ENCODE measurements around the gene SMYD3. TPM values are rescaled to one million over a fixed set of nuclear protein-coding genes. Genes with fewer than 3 reads are reported as not detected.

SMYD3 gene
- total RNA-seq, 1 donor from 2014 or later = 80.8 TPM

DNA sequence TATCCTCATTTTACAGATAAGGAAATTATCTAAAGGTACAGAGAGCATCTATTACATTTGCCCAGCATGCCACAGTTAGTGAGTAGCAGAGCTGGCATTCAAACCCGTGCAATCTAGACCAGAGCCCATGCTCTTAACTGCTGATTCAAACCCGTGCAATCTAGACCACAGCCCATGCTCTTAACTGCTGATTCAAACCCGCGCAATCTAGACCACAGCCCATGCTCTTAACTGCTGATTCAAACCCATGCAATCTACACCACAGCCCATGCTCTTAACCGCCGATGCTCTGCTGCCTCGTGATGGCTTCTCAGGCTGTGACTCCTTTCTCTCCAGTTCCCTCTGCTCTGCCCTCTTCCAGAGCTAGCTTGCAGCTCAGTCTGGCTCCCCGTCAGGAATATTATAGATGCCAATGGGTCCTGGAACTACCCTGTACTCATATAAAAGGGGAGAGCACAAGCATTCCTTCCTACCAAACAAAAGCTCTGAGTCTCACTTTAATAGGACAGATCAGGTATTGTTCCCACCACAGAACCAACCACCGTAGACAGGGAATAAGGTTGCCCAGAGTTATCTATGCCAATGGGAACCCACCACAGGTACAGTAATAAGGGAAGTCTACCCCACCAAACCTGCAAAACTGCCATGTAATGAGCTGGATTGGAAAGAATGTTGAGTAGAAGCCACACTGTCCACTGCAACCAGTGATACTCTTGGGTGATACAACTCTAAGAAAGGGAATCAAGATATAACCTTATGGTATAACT lies 78.4 kb downstream of the SMYD3 start:
- no peaks in the 10 kb centered on the region for H3K27me3 ChIP-seq (ENCODE audit: insufficient read depth, low read length)
- Mint-ChIP-seq H3K27me3 (ENCODE audit: low read depth, unreplicated experiment) (no peaks in the 10 kb centered on the region), H3K27ac (ENCODE audit: unreplicated experiment) (peak overlapping the region; percentile 96), H3K4me1 (ENCODE audit: low read depth, unreplicated experiment) (peaks cover 24% of the 10 kb centered on the region), H3K36me3 (ENCODE audit: low read depth, unreplicated experiment) (peaks cover 3% of the 10 kb centered on the region), H3K4me3 (ENCODE audit: unreplicated experiment) (no peak overlapping the region), H3K9me3 (ENCODE audit: unreplicated experiment) (peaks cover 2% of the 10 kb centered on the region)
- H2AFZ ChIP-seq (ENCODE audit: low read depth, low read length) = no peak overlapping the region
- peak overlapping the region; percentile 48 for H3K4me2 ChIP-seq (ENCODE audit: low read length)
- no peak overlapping the region for H3K4me3 ChIP-seq (ENCODE audit: insufficient read depth, low read depth, low read length)
- peak overlapping the region; percentile 32 for H3K9ac ChIP-seq (ENCODE audit: low read length)
- H3K36me3 ChIP-seq (ENCODE audit: insufficient read depth, low read length) = no peaks in the 10 kb centered on the region
- no peaks in the 10 kb centered on the region for H3K9me3 ChIP-seq (ENCODE audit: insufficient read depth, low read depth, low read length)
- TF ChIP-seq, protein P1, sequence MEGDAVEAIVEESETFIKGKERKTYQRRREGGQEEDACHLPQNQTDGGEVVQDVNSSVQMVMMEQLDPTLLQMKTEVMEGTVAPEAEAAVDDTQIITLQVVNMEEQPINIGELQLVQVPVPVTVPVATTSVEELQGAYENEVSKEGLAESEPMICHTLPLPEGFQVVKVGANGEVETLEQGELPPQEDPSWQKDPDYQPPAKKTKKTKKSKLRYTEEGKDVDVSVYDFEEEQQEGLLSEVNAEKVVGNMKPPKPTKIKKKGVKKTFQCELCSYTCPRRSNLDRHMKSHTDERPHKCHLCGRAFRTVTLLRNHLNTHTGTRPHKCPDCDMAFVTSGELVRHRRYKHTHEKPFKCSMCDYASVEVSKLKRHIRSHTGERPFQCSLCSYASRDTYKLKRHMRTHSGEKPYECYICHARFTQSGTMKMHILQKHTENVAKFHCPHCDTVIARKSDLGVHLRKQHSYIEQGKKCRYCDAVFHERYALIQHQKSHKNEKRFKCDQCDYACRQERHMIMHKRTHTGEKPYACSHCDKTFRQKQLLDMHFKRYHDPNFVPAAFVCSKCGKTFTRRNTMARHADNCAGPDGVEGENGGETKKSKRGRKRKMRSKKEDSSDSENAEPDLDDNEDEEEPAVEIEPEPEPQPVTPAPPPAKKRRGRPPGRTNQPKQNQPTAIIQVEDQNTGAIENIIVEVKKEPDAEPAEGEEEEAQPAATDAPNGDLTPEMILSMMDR (IDR thresholded peaks at IDR 0.05; ENCODE audit: insufficient read depth, low read depth, low read length) = no peak
- TF ChIP-seq EZH2 (IDR thresholded peaks at IDR 0.05; ENCODE audit: insufficient read depth, low read length) = no peak
- H3K79me2 ChIP-seq (ENCODE audit: insufficient read depth, low read length) = no peaks in the 10 kb centered on the region
- H3K4me1 ChIP-seq (ENCODE audit: insufficient read depth, low read length) = peaks cover 13% of the 10 kb centered on the region
- FAIRE-seq = peak; percentile 98
- no peaks in the 10 kb centered on the region for H4K20me1 ChIP-seq (ENCODE audit: insufficient read depth, low read length)
- peak overlapping the region; percentile 75 for H3K27ac ChIP-seq (ENCODE audit: low read depth, low read length)
- DNase-seq (ENCODE audit: low read depth) = peak; percentile 99

DNA sequence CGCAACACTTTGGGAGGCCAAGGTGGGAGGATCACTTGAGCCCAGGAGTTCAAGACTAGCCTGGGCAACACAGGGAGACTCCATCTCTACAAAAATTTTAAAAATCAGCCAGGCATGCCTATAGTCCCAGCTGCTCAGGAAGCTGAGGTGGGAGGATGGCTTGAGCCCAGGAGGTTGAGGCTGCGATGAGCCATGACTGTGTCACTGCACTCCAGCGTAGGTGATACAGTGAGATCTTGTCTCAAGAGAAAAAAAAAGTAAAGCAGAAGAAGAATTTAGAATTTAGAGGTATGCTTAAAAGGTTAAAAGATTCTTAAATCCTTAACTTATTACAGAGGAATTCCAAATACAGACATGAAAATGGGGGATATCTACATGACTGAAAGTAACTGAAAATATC lies 79.5 kb downstream of the SMYD3 start:
- H3K9me3 ChIP-seq (ENCODE audit: insufficient read depth, low read depth, low read length) = no peaks in the 10 kb centered on the region
- no peaks in the 10 kb centered on the region for H3K36me3 ChIP-seq (ENCODE audit: insufficient read depth, low read length)
- peak overlapping the region; percentile 48 for H3K4me2 ChIP-seq (ENCODE audit: low read length)
- TF ChIP-seq EZH2 (IDR thresholded peaks at IDR 0.05; ENCODE audit: insufficient read depth, low read length) = no peak
- TF ChIP-seq, protein P1 (IDR thresholded peaks at IDR 0.05; ENCODE audit: insufficient read depth, low read depth, low read length) = no peak
- peaks cover 22% of the 10 kb centered on the region for H3K4me1 Mint-ChIP-seq (ENCODE audit: low read depth, unreplicated experiment)
- DNase-seq (ENCODE audit: low read depth) = no peak
- peaks cover 2% of the 10 kb centered on the region for H3K9me3 Mint-ChIP-seq (ENCODE audit: unreplicated experiment)
- peak overlapping the region; percentile 96 for H3K27ac Mint-ChIP-seq (ENCODE audit: unreplicated experiment)
- no peak for FAIRE-seq
- no peak overlapping the region for H2AFZ ChIP-seq (ENCODE audit: low read depth, low read length)
- no peak overlapping the region for H3K9ac ChIP-seq (ENCODE audit: low read length)
- peak overlapping the region; percentile 49 for H3K27ac ChIP-seq (ENCODE audit: low read depth, low read length)
- H3K79me2 ChIP-seq (ENCODE audit: insufficient read depth, low read length) = no peaks in the 10 kb centered on the region
- peaks cover 13% of the 10 kb centered on the region for H3K4me1 ChIP-seq (ENCODE audit: insufficient read depth, low read length)
- no peak overlapping the region for H3K4me3 Mint-ChIP-seq (ENCODE audit: unreplicated experiment)
- H3K36me3 Mint-ChIP-seq (ENCODE audit: low read depth, unreplicated experiment) = no peaks in the 10 kb centered on the region
- no peak overlapping the region for H3K4me3 ChIP-seq (ENCODE audit: insufficient read depth, low read depth, low read length)
- H3K27me3 Mint-ChIP-seq (ENCODE audit: low read depth, unreplicated experiment) = no peaks in the 10 kb centered on the region
- H3K27me3 ChIP-seq (ENCODE audit: insufficient read depth, low read length) = no peaks in the 10 kb centered on the region
- H4K20me1 ChIP-seq (ENCODE audit: insufficient read depth, low read length) = no peaks in the 10 kb centered on the region

DNA sequence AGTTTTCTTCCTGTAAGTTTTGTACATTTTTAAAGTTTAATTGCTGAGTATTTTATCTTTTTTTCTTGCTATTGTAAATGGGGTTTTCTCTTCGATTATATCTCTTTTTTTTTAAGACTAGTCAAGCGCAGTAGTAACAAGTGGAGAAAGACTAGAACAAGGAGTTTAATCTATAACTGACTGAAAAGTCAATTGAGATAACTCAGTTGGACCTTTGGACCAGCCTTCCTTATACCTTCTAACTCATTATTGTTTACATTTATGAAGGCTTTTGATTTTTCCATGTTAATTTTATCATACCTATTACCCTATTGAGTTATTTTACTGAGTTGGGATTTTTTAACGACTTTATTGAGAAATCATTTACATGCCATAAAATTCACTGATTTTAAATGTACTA lies 81.2 kb downstream of the SMYD3 start:
- no peaks in the 10 kb centered on the region for H3K36me3 ChIP-seq (ENCODE audit: insufficient read depth, low read length)
- no peaks in the 10 kb centered on the region for H3K27me3 ChIP-seq (ENCODE audit: insufficient read depth, low read length)
- Mint-ChIP-seq H3K4me1 (ENCODE audit: low read depth, unreplicated experiment) (peaks cover 25% of the 10 kb centered on the region), H3K4me3 (ENCODE audit: unreplicated experiment) (no peak overlapping the region), H3K27me3 (ENCODE audit: low read depth, unreplicated experiment) (no peaks in the 10 kb centered on the region), H3K27ac (ENCODE audit: unreplicated experiment) (no peak overlapping the region), H3K9me3 (ENCODE audit: unreplicated experiment) (peaks cover 2% of the 10 kb centered on the region), H3K36me3 (ENCODE audit: low read depth, unreplicated experiment) (no peaks in the 10 kb centered on the region)
- no peaks in the 10 kb centered on the region for H3K79me2 ChIP-seq (ENCODE audit: insufficient read depth, low read length)
- TF ChIP-seq EZH2 (IDR thresholded peaks at IDR 0.05; ENCODE audit: insufficient read depth, low read length) = no peak
- TF ChIP-seq, protein P1 (IDR thresholded peaks at IDR 0.05; ENCODE audit: insufficient read depth, low read depth, low read length) = no peak
- H2AFZ ChIP-seq (ENCODE audit: low read depth, low read length) = no peak overlapping the region
- no peak overlapping the region for H3K27ac ChIP-seq (ENCODE audit: low read depth, low read length)
- no peaks in the 10 kb centered on the region for H3K9me3 ChIP-seq (ENCODE audit: insufficient read depth, low read depth, low read length)
- H3K4me3 ChIP-seq (ENCODE audit: insufficient read depth, low read depth, low read length) = no peak overlapping the region
- H3K9ac ChIP-seq (ENCODE audit: low read length) = no peak overlapping the region
- H4K20me1 ChIP-seq (ENCODE audit: insufficient read depth, low read length) = no peaks in the 10 kb centered on the region
- peaks cover 13% of the 10 kb centered on the region for H3K4me1 ChIP-seq (ENCODE audit: insufficient read depth, low read length)
- FAIRE-seq (no peak), DNase-seq (ENCODE audit: low read depth) (no peak)
- no peak overlapping the region for H3K4me2 ChIP-seq (ENCODE audit: low read length)

Measured in astrocyte (in vitro differentiated cells and primary cell).